Caco-2 (cell line): ENCODE results near the gene MMP13. TPM values are rescaled to one million over a fixed set of nuclear protein-coding genes. Genes with fewer than 3 reads are reported as not detected.

Experiments used
- BruUV-seq: library from RNA; stranded (reverse); fragments of 400-500 nt; replicated peaks from 2 replicates; lab custom pipeline; 2021; lab: Mats Ljungman, UMichigan
- CTCF ChIA-PET: fragments of 300-600 bp; sonication (Branson Sonifier 250); formaldehyde crosslinking; loops from one replicate; lab custom pipeline; 2022; ENCODE audit warnings: antibody characterized with exemption; lab: Charles Lee
- POLR2A ChIA-PET: fragments of 300-600 bp; sonication (Branson Sonifier 250); formaldehyde crosslinking; loops from one replicate; lab custom pipeline; 2022; ENCODE audit warnings: antibody characterized with exemption; lab: Charles Lee
- DNase-seq, 2 experiments: peaks; one replicate each; pipeline versions ENCODE4 v3.0.0 to v3.0.0-alpha.2; 2020 to 2022
- H3K27me3 ChIP-seq: replicated peaks from 2 replicates; pipeline ENCODE4 v1.6.0; 2011; ENCODE audit warnings: low read length; ENCODE audit not compliant: control insufficient read depth, insufficient read depth
- H3K36me3 ChIP-seq: 2 replicates; pipeline ENCODE4 v1.5.1; 2011; ENCODE audit warnings: low read length; ENCODE audit not compliant: control insufficient read depth, insufficient read depth
- H3K4me1 ChIP-seq: fragments of 250-450 bp; sonication (Bioruptor Pico); 2 replicates; pipeline ENCODE4 v1.5.1; 2020; ENCODE audit warnings: mild to moderate bottlenecking
- H3K4me3 ChIP-seq: 2 replicates; pipeline ENCODE4 v1.5.1; 2011; ENCODE audit warnings: low read depth, mild to moderate bottlenecking, control low read depth, low read length
- H3K9me3 ChIP-seq: fragments of 250-450 bp; sonication (Bioruptor Pico); 2 replicates; pipeline ENCODE4 v1.5.1; 2020; ENCODE audit warnings: mild to moderate bottlenecking, moderate library complexity
- H3K27ac Mint-ChIP-seq: one replicate; pipeline ENCODE4 v1.8.0; 2022; ENCODE audit warnings: mixed read lengths; ENCODE audit not compliant: unreplicated experiment
- H3K27me3 Mint-ChIP-seq: one replicate; pipeline ENCODE4 v1.8.0; 2022; ENCODE audit warnings: mixed read lengths; ENCODE audit not compliant: insufficient read depth, unreplicated experiment
- H3K36me3 Mint-ChIP-seq: one replicate; pipeline ENCODE4 v1.8.0; 2022; ENCODE audit warnings: mild to moderate bottlenecking, mixed read lengths; ENCODE audit not compliant: insufficient read depth, unreplicated experiment
- H3K4me1 Mint-ChIP-seq: one replicate; pipeline ENCODE4 v1.8.0; 2022; ENCODE audit warnings: low read depth, mixed read lengths; ENCODE audit not compliant: unreplicated experiment
- H3K4me3 Mint-ChIP-seq: one replicate; pipeline ENCODE4 v1.8.0; 2022; ENCODE audit warnings: mild to moderate bottlenecking, moderate library complexity, mixed read lengths; ENCODE audit not compliant: unreplicated experiment
- H3K9me3 Mint-ChIP-seq: one replicate; pipeline ENCODE4 v1.8.0; 2022; ENCODE audit warnings: mixed read lengths; ENCODE audit not compliant: unreplicated experiment
- intact Hi-C: fragments of 100-400 bp; cut with micrococcal nuclease; formaldehyde crosslinking; loops from one replicate; pipeline ENCODE4 v1.10.0; 2022; ENCODE audit not compliant: unreplicated experiment
- total RNA-seq: library from RNA; stranded (reverse); gene quantifications from 2 replicates; pipeline ENCODE4 v1.2.3, GENCODE V29; 2022
- TF ChIP-seq, protein P1 (sequence below), 2 experiments: fragments of 200-600 bp in 1 of 2; IDR thresholded peaks; 1 replicate in 1 of 2; 2 replicates in 1 of 2; pipeline versions ENCODE4 v1.5.1 to v1.8.0; 2011 to 2022; ENCODE audit warnings: antibody characterized with exemption in 1 of 2, control low read depth in 1 of 2, inconsistent platforms in 1 of 2, low read depth in 1 of 2, low read length in 1 of 2, mild to moderate bottlenecking in 1 of 2, moderate library complexity in 1 of 2; ENCODE audit not compliant: insufficient read depth in 1 of 2, severe bottlenecking in 1 of 2, unreplicated experiment in 1 of 2

Gene MMP13
- total RNA-seq, 1 experiment from 2014 or later, result not detected

DNA sequence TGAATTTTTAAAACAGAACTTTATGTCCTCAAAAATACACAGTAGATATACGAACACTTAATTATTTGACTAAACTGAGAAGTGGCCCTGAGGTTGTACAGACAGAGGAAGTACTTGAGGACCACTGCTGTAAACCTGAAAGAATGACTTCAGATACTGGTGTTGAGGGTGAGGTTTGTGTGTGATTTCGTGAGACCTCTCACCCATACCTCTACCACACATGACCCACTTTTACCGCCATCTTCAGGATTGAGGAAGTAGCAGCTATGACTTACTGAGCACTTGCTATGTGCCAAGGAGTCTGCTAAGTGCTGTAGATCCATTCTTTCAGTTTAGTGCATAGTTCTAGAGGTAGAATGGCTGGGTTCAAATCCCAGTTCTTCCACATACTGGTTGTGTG is 21.9 kb downstream of the MMP13 start:
- intact Hi-C loops, result no loop called here
- no peak overlapping the region for H3K4me3 ChIP-seq
- H3K4me1 Mint-ChIP-seq, result no peaks in the 10 kb centered on the region
- DNase-seq, result no peak
- ChIA-PET POLR2A (no interaction called here), CTCF (no interaction called here)
- H3K36me3 ChIP-seq, result no peaks in the 10 kb centered on the region
- no peaks in the 10 kb centered on the region for H3K9me3 Mint-ChIP-seq
- BruUV-seq, result no TSS peak
- H3K27me3 ChIP-seq, result no peaks in the 10 kb centered on the region
- peaks cover 7% of the 10 kb centered on the region; the same call in 1 of the 2 replicates for H3K4me1 ChIP-seq
- H3K9me3 ChIP-seq, result no peaks in the 10 kb centered on the region
- no peak overlapping the region for H3K4me3 Mint-ChIP-seq
- no peaks in the 10 kb centered on the region for H3K27me3 Mint-ChIP-seq
- H3K27ac Mint-ChIP-seq, result no peak overlapping the region
- TF ChIP-seq, protein P1, sequence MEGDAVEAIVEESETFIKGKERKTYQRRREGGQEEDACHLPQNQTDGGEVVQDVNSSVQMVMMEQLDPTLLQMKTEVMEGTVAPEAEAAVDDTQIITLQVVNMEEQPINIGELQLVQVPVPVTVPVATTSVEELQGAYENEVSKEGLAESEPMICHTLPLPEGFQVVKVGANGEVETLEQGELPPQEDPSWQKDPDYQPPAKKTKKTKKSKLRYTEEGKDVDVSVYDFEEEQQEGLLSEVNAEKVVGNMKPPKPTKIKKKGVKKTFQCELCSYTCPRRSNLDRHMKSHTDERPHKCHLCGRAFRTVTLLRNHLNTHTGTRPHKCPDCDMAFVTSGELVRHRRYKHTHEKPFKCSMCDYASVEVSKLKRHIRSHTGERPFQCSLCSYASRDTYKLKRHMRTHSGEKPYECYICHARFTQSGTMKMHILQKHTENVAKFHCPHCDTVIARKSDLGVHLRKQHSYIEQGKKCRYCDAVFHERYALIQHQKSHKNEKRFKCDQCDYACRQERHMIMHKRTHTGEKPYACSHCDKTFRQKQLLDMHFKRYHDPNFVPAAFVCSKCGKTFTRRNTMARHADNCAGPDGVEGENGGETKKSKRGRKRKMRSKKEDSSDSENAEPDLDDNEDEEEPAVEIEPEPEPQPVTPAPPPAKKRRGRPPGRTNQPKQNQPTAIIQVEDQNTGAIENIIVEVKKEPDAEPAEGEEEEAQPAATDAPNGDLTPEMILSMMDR (IDR thresholded peaks at IDR 0.05; ENCODE audit: insufficient read depth in 1 of 2, low read depth in 1 of 2, low read length in 1 of 2, severe bottlenecking in 1 of 2, unreplicated experiment in 1 of 2), result no peak
- H3K36me3 Mint-ChIP-seq, result no peaks in the 10 kb centered on the region

DNA sequence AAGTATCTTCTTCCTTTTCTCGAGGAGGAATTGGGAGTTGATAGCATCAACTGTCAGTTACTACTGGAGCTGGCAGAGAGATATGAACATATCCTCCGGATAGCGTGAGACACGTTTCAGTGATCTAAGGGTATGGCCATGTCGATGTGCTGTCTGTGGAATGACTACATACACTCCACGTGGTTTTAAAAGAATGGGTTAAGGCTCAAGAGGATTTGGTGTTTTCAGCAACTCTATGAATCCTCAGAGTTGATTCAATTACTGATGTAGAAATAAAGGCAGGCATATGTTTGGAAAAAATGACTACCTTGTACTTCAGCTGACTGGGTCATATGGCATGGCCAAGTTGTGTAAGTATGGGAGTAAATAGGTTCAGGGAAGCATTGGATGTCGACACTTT is 22.9 kb downstream of the MMP13 start:
- no peak overlapping the region for H3K4me3 ChIP-seq
- POLR2A ChIA-PET, result no interaction called here
- H3K27me3 ChIP-seq, result no peaks in the 10 kb centered on the region
- CTCF ChIA-PET, result no interaction called here
- peaks cover 7% of the 10 kb centered on the region; the same call in 1 of the 2 replicates for H3K4me1 ChIP-seq
- TF ChIP-seq, protein P1 (IDR thresholded peaks at IDR 0.05; ENCODE audit: insufficient read depth in 1 of 2, low read depth in 1 of 2, low read length in 1 of 2, severe bottlenecking in 1 of 2, unreplicated experiment in 1 of 2), result no peak
- Mint-ChIP-seq H3K27ac (no peak overlapping the region), H3K4me3 (no peak overlapping the region), H3K4me1 (no peaks in the 10 kb centered on the region), H3K9me3 (no peaks in the 10 kb centered on the region), H3K36me3 (no peaks in the 10 kb centered on the region), H3K27me3 (no peaks in the 10 kb centered on the region)
- no peaks in the 10 kb centered on the region for H3K9me3 ChIP-seq
- intact Hi-C loops, result no loop called here
- no peaks in the 10 kb centered on the region for H3K36me3 ChIP-seq
- BruUV-seq, result no TSS peak
- DNase-seq, result no peak

DNA sequence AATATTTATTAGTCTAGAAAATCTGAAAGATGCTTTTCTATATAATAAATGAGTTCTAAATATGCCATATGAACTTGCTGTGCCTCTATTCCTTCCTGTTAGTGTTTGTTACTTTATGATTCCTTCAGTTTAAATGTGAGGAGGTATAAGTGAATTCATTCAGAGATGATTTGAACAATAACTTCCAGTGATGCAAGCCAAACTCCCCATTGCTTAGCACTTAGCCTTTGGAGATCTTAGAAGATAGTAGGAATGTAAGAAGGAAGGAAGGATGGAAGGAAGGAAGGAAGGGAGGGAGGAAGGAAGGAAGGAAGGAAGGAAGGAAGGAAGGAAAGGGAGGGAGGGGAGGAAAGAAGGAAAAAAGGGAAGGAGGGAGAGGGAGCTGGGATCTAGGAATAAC is 25.1 kb downstream of the MMP13 start:
- Histone ChIP-seq H3K36me3 (no peaks in the 10 kb centered on the region), H3K4me3 (no peak overlapping the region), H3K9me3 (no peaks in the 10 kb centered on the region), H3K4me1 (peaks cover 7% of the 10 kb centered on the region; the same call in 1 of the 2 replicates), H3K27me3 (no peaks in the 10 kb centered on the region)
- Mint-ChIP-seq H3K27ac (no peak overlapping the region), H3K4me3 (no peak overlapping the region), H3K9me3 (no peaks in the 10 kb centered on the region), H3K4me1 (no peaks in the 10 kb centered on the region), H3K36me3 (no peaks in the 10 kb centered on the region), H3K27me3 (no peaks in the 10 kb centered on the region)
- CTCF ChIA-PET, result interaction anchor here (1.1 kb wide), 1 partner anchor 16 kb away, joined by 5 read pairs; no protein-coding TSS in a partner anchor
- BruUV-seq, result no TSS peak
- intact Hi-C loops, result no loop called here
- DNase-seq, result no peak
- TF ChIP-seq, protein P1 (IDR thresholded peaks at IDR 0.05; ENCODE audit: insufficient read depth in 1 of 2, low read depth in 1 of 2, low read length in 1 of 2, severe bottlenecking in 1 of 2, unreplicated experiment in 1 of 2), result no peak
- POLR2A ChIA-PET, result no interaction called here
